ENCODE measurements around the gene COL13A1.

The COL13A1 gene

DNA sequence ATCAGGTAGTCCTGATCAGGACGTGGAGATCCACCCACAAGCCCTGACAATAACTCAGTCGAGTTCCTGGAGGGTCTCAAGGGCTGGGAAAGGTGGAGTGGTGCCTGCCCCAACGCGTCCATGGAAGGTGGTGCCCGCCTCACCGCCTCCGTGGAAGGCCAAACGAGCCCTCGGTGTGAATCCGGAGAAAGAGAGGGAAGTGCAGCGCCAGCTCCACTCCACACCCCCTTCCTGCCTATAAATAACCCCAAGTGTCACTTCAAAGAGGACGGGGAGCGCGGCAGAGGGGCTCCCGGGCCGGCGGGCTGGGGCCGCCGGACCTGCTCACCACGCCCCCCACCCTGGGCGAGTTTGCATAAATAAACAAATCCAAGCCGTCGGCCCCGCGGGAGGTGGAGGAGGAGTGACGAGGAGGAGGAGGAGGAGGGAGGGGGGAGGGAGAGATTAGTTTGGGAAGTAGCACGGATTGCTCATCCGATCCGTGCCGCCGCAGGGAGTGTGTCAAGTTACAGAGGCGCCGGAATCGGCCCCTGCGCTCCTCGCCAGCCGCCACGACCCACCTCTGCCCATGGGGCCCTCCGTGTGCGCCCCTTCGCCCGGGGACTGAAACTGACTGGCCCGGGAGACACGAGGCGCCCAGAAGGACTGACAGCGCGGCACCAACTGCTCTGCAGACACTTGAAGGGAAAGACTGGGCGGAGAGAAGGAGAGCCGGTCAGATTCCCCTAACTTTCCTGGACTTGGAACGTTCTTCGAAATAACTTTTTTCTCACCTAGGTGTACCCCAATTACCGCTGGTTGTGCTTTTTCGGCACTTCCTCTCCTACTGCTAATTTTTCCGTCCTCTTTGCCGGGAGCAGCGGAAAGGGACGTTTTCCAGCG lies at the start of gene COL13A1:
TSS of gene COL13A1 (plus strand) at position 473 of the 882 bp plus-strand sequence. CDS start 518 bp downstream, outside the sequence.
- ATAC-seq: peak; percentile 50
- no peak for TF ChIP-seq ARNTL (CRISPR knock-in tag; IDR thresholded peaks at IDR 0.05; ENCODE audit: borderline replicate concordance, low read depth)
- 0 out of 2 replicates have a peak, but pooled peaks have one; percentile 40 for TF ChIP-seq ZFP3 (CRISPR knock-in tag; IDR thresholded peaks at IDR 0.05)
- TF ChIP-seq ZC3H10 (CRISPR knock-in tag; IDR thresholded peaks at IDR 0.05): no peak
- no peak for TF ChIP-seq PPARA (CRISPR knock-in tag; IDR thresholded peaks at IDR 0.05; ENCODE audit: borderline replicate concordance)

DNA sequence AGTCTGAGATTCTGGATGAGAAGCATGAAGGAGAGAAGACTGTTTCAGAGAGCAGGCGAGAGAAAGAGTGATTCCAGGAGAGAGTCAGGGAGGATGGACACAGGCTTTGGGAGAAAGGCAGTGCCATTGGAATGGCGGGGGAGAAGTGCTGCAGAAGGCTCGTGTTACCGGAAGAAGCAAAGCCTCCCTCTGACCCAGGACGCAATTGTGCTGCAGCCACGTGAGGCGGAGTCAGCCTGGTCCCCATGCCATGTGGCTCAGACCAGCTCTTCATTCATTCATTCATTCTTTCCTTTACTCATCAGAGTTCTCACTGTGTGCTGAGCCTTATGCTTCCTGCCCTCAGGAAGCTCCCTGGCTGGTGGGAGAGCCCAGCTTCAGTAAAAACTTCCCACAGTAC lies 49.2 kb upstream of the COL13A1 start:
- TF ChIP-seq ESRRG (CRISPR knock-in tag; IDR thresholded peaks at IDR 0.05) (no peak), ZNF565 (CRISPR knock-in tag; conservative IDR thresholded peaks at IDR 0.05; ENCODE audit: low read depth) (no peak), BACH2 (CRISPR knock-in tag; IDR thresholded peaks at IDR 0.05; ENCODE audit: borderline replicate concordance) (no peak), ISL1 (CRISPR knock-in tag; IDR thresholded peaks at IDR 0.05) (no peak)
- ATAC-seq: no peak

DNA sequence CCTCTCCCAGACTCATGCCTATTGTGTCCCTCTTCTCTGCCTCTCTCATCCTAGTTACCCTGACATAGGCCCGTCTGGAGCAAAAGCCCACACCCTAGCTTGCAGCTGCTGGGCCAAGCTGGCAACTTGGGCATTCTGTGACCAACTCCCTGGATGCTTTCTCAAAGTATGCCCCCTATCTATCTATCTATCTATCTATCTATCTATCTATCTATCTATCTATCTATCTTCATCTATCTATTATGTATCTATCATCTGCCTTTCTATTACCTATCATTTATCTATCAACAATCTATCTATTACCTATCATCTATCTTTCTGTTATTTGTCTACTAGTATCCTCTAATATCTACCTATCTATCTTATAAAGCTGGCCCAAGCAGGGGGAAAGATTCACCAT lies 45.4 kb upstream of the COL13A1 start:
- TF ChIP-seq, protein P1, sequence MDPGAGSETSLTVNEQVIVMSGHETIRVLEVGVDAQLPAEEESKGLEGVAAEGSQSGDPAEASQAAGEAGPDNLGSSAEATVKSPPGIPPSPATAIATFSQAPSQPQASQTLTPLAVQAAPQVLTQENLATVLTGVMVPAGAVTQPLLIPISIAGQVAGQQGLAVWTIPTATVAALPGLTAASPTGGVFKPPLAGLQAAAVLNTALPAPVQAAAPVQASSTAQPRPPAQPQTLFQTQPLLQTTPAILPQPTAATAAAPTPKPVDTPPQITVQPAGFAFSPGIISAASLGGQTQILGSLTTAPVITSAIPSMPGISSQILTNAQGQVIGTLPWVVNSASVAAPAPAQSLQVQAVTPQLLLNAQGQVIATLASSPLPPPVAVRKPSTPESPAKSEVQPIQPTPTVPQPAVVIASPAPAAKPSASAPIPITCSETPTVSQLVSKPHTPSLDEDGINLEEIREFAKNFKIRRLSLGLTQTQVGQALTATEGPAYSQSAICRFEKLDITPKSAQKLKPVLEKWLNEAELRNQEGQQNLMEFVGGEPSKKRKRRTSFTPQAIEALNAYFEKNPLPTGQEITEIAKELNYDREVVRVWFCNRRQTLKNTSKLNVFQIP (CRISPR knock-in tag; IDR thresholded peaks at IDR 0.05; ENCODE audit: borderline replicate concordance, low read depth): no peak
- TF ChIP-seq CSDC2 (CRISPR knock-in tag; IDR thresholded peaks at IDR 0.05): no peak
- no peak for TF ChIP-seq ZFP3 (CRISPR knock-in tag; IDR thresholded peaks at IDR 0.05)
- TF ChIP-seq, protein P2, sequence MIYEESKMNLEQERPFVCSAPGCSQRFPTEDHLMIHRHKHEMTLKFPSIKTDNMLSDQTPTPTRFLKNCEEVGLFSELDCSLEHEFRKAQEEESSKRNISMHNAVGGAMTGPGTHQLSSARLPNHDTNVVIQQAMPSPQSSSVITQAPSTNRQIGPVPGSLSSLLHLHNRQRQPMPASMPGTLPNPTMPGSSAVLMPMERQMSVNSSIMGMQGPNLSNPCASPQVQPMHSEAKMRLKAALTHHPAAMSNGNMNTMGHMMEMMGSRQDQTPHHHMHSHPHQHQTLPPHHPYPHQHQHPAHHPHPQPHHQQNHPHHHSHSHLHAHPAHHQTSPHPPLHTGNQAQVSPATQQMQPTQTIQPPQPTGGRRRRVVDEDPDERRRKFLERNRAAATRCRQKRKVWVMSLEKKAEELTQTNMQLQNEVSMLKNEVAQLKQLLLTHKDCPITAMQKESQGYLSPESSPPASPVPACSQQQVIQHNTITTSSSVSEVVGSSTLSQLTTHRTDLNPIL (CRISPR knock-in tag; IDR thresholded peaks at IDR 0.05; ENCODE audit: low read depth): no peak
- TF ChIP-seq ZNF8 (CRISPR knock-in tag; IDR thresholded peaks at IDR 0.05): no peak
- no peak for TF ChIP-seq TOX (CRISPR knock-in tag; IDR thresholded peaks at IDR 0.05; ENCODE audit: borderline replicate concordance)
- TF ChIP-seq ZC3H10 (CRISPR knock-in tag; IDR thresholded peaks at IDR 0.05): no peak
- TF ChIP-seq ESRRG (CRISPR knock-in tag; IDR thresholded peaks at IDR 0.05): no peak
- TF ChIP-seq ISL1 (CRISPR knock-in tag; IDR thresholded peaks at IDR 0.05): no peak
- no peak for TF ChIP-seq ZNF70 (CRISPR knock-in tag; IDR thresholded peaks at IDR 0.05)
- no peak for TF ChIP-seq RARB (CRISPR knock-in tag; IDR thresholded peaks at IDR 0.05)
- no peak for TF ChIP-seq BACH2 (CRISPR knock-in tag; IDR thresholded peaks at IDR 0.05; ENCODE audit: borderline replicate concordance)
- TF ChIP-seq PPARA (CRISPR knock-in tag; IDR thresholded peaks at IDR 0.05; ENCODE audit: borderline replicate concordance): no peak
- TF ChIP-seq, protein P3, sequence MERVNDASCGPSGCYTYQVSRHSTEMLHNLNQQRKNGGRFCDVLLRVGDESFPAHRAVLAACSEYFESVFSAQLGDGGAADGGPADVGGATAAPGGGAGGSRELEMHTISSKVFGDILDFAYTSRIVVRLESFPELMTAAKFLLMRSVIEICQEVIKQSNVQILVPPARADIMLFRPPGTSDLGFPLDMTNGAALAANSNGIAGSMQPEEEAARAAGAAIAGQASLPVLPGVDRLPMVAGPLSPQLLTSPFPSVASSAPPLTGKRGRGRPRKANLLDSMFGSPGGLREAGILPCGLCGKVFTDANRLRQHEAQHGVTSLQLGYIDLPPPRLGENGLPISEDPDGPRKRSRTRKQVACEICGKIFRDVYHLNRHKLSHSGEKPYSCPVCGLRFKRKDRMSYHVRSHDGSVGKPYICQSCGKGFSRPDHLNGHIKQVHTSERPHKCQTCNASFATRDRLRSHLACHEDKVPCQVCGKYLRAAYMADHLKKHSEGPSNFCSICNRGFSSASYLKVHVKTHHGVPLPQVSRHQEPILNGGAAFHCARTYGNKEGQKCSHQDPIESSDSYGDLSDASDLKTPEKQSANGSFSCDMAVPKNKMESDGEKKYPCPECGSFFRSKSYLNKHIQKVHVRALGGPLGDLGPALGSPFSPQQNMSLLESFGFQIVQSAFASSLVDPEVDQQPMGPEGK (CRISPR knock-in tag; IDR thresholded peaks at IDR 0.05; ENCODE audit: borderline replicate concordance): no peak
- TF ChIP-seq ARNTL (CRISPR knock-in tag; IDR thresholded peaks at IDR 0.05; ENCODE audit: borderline replicate concordance, low read depth): no peak
- no peak for TF ChIP-seq GLIS3 (CRISPR knock-in tag; IDR thresholded peaks at IDR 0.05)
- TF ChIP-seq OSR1 (CRISPR knock-in tag; IDR thresholded peaks at IDR 0.05): no peak
- TF ChIP-seq, protein P4, sequence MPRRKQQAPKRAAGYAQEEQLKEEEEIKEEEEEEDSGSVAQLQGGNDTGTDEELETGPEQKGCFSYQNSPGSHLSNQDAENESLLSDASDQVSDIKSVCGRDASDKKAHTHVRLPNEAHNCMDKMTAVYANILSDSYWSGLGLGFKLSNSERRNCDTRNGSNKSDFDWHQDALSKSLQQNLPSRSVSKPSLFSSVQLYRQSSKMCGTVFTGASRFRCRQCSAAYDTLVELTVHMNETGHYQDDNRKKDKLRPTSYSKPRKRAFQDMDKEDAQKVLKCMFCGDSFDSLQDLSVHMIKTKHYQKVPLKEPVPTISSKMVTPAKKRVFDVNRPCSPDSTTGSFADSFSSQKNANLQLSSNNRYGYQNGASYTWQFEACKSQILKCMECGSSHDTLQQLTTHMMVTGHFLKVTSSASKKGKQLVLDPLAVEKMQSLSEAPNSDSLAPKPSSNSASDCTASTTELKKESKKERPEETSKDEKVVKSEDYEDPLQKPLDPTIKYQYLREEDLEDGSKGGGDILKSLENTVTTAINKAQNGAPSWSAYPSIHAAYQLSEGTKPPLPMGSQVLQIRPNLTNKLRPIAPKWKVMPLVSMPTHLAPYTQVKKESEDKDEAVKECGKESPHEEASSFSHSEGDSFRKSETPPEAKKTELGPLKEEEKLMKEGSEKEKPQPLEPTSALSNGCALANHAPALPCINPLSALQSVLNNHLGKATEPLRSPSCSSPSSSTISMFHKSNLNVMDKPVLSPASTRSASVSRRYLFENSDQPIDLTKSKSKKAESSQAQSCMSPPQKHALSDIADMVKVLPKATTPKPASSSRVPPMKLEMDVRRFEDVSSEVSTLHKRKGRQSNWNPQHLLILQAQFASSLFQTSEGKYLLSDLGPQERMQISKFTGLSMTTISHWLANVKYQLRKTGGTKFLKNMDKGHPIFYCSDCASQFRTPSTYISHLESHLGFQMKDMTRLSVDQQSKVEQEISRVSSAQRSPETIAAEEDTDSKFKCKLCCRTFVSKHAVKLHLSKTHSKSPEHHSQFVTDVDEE (CRISPR knock-in tag; IDR thresholded peaks at IDR 0.05): no peak
- TF ChIP-seq ZFP30 (CRISPR knock-in tag; IDR thresholded peaks at IDR 0.05): no peak
- TF ChIP-seq, protein P5, sequence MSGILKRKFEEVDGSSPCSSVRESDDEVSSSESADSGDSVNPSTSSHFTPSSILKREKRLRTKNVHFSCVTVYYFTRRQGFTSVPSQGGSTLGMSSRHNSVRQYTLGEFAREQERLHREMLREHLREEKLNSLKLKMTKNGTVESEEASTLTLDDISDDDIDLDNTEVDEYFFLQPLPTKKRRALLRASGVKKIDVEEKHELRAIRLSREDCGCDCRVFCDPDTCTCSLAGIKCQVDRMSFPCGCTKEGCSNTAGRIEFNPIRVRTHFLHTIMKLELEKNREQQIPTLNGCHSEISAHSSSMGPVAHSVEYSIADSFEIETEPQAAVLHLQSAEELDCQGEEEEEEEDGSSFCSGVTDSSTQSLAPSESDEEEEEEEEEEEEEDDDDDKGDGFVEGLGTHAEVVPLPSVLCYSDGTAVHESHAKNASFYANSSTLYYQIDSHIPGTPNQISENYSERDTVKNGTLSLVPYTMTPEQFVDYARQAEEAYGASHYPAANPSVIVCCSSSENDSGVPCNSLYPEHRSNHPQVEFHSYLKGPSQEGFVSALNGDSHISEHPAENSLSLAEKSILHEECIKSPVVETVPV (CRISPR knock-in tag; IDR thresholded peaks at IDR 0.05): no peak
- no peak for ATAC-seq

All from SK-N-SH treated with all-trans-retinoic acid at 6 μM for 48 hours (cell line).